ENCODE results near the gene SNORC.

DNA sequence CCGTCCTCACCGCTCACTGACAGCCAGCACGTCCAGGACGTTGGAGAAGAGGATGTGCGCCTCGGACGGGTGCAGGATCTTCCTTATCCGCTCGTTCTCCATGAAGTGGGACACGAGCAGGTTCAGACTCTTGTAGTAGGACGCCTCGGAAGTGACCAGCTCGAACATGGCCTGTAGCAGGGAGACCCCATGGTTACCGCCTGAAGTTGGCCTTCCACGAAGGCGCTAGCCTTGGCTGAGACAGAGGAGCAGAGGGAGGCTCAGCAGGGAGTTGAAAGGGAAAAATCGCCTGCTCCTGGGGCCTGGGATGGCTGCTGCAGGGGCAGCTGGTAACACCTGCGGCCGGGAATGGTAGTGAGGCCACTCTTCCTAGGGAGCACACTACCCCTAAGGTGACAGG is 24.7 kb downstream of the SNORC start:
- TF ChIP-seq, protein P1, sequence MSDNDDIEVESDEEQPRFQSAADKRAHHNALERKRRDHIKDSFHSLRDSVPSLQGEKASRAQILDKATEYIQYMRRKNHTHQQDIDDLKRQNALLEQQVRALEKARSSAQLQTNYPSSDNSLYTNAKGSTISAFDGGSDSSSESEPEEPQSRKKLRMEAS (IDR thresholded peaks at IDR 0.05; ENCODE audit: low read depth): no peak
- TF ChIP-seq RFX5 (IDR thresholded peaks at IDR 0.05; ENCODE audit: low read length) (no peak), FOXM1 (IDR thresholded peaks at IDR 0.05; ENCODE audit: low read depth) (no peak), YY1 (IDR thresholded peaks at IDR 0.05; ENCODE audit: low read depth) (no peak), RAD21 (IDR thresholded peaks at IDR 0.05; ENCODE audit: low read length) (no peak), SIN3A (IDR thresholded peaks at IDR 0.05; ENCODE audit: borderline replicate concordance, low read depth, low read length) (no peak), EZH2phosphoT487 (IDR thresholded peaks at IDR 0.05; ENCODE audit: borderline replicate concordance, low read depth) (no peak)
- TF ChIP-seq, protein P2, sequence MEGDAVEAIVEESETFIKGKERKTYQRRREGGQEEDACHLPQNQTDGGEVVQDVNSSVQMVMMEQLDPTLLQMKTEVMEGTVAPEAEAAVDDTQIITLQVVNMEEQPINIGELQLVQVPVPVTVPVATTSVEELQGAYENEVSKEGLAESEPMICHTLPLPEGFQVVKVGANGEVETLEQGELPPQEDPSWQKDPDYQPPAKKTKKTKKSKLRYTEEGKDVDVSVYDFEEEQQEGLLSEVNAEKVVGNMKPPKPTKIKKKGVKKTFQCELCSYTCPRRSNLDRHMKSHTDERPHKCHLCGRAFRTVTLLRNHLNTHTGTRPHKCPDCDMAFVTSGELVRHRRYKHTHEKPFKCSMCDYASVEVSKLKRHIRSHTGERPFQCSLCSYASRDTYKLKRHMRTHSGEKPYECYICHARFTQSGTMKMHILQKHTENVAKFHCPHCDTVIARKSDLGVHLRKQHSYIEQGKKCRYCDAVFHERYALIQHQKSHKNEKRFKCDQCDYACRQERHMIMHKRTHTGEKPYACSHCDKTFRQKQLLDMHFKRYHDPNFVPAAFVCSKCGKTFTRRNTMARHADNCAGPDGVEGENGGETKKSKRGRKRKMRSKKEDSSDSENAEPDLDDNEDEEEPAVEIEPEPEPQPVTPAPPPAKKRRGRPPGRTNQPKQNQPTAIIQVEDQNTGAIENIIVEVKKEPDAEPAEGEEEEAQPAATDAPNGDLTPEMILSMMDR (IDR thresholded peaks at IDR 0.05): no peak
